Activated effector memory CD4-positive, alpha-beta T cell treated with Interleukin-2 at 50 U/mL for 16 hours (primary cell): ENCODE results near the gene RADIL.

Experiments
- DNase-seq: peaks from one replicate; pipeline ENCODE4 v3.0.0-alpha.2; 2020

Gene RADIL

DNA sequence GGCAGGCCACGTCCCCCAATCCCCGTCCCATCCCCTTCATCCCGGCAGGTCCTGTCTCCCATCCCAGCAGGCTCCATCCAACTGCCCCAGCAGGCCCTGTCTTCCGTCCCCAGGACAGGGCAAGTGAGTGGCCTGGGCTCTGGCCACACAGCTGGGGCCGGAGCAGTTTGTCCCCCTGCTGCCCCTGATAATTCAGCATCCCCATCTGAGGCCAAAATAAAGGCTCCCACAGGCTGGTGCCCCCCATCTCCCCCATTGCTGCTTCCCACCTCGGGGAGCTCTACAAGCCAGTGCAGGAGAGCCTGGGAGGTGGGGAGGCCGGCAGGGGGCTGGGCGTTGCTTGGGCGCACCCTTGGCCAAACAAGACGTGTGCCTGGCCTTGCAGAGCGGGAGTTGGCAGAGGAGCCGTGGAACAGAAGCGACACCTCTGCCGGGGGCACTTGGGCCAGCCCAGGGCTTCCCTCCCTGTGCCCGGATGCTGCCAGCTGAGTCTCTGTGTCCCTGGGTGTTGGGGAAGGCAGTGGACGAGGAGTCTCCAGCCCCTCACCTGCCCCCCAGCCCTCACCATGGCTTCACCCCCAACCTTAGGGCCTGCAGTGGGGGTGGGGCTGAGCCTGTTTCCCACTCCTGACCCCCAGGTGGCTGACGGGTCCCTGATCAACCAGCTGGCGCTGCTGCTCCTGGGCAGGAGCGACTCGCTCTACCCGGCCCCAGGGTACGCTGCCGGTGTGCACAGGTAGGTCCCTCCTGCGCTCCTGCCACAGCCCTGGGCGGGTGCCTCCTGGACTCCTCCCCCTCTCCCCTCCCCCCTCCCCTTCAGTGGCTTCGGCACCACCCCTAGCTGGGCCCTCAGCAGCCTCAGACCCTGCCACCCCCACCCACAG, 94.1 kb downstream of the RADIL start:
- no peak for DNase-seq

- DNase-seq: no peak
These were observed 94.8 kb downstream of the RADIL start for GRCh38 chr7:4788627-4789189.

GRCh38 chr7:4787947-4788626, 95.4 kb downstream of the RADIL start:
- no peak for DNase-seq

GRCh38 chr7:4787541-4787940, 96.0 kb downstream of the RADIL start:
- no peak for DNase-seq

DNA sequence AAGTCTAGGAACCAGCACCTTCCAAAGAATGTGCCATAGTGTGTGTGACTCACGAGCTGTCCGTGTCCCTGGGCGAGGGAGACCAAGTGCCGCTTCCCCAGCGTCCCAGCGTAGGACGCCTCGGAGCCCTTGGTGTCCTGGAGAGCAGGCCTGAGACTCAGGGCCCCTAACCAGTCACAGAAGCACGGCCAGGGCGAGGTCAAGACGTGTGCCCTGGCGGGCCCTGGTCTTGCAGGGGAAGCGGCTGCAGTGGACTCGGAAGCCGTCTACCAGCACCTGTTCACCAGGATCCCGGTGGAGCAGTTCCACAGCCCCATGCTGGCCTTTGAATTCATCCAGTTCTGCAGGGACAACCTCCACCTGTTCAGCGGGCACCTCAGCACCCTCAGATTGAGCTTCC, 97.5 kb downstream of the RADIL start:
- DNase-seq: no peak

GRCh38 chr7:4785371-4785770, 98.1 kb downstream of the RADIL start:
- no peak for DNase-seq

GRCh38 chr7:4784799-4785198, 98.7 kb downstream of the RADIL start:
- DNase-seq: no peak

GRCh38 chr7:4783762-4784351, 99.7 kb downstream of the RADIL start:
- DNase-seq: no peak

DNA sequence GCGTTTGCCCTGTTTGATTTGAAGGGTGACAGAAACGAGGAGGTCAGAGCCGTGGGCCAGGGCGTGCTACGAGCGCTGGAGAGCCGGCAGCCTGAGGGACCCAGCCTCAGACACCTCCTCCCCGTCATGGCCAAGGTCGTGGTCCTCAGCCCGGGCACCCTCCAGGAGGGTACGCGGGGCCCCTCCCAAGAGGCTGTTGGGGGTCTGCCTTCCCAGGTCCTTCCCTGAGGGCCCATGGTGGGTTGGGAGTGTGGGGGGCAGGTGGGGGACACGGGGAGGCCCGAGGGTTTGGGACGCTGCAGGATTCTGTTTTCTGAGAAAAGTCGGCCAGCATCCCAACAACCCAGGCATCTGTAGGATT, 100.2 kb downstream of the RADIL start:
- no peak for DNase-seq

DNA sequence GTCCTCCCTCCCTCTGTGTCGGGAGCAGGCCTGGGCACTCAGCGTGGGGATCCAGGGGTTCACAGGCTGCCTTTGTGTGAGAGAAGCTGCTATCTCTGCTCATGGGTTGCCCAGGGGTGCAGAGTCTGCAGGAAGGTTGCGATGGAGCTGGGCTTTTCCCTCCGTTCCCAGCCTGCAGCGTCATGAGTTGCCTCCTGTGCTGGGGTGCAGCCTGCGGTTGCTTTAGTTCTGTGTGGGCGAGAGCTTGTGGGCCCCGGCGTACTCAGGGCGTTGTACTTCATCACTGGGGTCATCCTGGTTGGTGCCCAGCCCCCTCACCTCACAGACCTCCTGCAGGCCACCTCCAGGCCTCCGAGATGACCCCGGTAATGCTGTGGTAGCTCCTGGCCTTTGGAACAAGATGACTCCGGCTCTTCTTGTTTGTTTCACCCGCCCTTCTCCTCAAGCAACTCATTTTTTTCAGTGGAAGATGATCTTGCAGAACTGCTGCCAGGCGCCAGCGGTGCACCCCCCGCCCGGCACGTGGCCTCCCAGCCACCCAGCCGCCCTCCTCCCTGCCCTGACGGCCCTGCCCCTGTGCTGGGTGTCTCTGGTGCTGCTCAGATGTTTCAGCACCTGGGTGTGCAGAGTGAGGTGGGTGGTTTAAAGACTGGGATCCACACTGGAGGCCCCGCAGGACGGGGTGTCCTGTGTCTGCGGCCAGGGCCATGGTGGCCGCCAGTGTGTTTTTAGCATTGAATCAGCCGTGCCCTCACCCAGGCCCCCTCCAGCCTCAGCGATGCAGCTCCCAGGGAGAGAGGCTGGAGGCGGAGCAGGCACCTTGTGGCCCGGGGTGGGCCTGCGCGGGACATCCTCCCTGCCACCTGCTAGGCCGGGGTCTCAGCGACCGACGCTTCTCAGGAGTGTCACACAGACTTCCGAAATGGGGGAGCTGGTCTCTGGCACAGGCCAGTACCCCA, 100.9 kb downstream of the RADIL start:
- DNase-seq: no peak

DNA sequence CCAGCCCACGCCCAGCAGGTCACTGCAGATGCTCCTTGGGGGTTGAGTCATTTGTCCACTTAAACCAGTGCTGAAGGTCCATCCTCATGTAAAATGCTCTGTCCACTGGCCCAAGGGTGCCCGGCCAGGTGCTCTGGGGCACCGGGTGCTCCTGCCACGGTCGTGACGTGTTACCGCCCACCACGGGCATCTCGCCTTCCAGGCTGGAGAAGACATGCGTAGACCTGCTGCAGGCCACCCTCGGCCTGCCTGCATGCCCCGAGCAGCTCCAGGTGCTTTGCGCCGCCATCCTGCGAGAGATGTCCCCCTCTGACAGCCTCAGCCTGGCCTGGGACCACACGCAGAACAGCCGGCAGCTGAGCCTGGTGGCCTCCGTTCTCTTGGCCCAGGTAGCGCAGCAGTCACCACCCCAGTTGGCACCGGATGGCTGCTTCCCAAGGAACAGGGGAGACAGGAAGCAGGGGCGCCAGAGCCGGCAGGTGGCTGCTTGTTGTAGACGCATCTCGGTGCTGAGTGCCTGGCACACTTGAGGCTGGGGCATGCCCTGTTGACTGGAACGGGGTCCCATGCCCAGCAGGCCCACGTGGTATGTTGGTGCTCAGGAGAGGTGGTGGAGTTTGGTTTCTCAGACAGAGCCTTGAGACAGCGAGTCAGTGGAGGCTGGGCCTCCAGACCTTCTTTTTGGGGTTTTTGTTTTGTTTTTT, 102.0 kb downstream of the RADIL start:
- DNase-seq: no peak

DNA sequence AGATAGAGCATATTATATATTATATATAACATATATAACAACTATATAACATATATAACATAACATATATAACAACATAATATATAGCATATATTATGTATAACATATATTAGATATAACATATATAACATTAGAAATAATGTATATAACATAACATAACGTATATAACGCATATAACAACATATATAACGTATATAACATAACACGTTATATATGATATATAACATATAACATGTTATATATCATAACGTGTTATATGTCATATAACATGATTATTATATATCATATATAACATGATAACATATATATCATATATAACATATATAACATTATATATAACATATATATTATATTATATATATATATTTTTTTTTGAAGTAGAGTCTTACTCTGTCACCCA, 104.4 kb downstream of the RADIL start:
- DNase-seq: no peak

DNA sequence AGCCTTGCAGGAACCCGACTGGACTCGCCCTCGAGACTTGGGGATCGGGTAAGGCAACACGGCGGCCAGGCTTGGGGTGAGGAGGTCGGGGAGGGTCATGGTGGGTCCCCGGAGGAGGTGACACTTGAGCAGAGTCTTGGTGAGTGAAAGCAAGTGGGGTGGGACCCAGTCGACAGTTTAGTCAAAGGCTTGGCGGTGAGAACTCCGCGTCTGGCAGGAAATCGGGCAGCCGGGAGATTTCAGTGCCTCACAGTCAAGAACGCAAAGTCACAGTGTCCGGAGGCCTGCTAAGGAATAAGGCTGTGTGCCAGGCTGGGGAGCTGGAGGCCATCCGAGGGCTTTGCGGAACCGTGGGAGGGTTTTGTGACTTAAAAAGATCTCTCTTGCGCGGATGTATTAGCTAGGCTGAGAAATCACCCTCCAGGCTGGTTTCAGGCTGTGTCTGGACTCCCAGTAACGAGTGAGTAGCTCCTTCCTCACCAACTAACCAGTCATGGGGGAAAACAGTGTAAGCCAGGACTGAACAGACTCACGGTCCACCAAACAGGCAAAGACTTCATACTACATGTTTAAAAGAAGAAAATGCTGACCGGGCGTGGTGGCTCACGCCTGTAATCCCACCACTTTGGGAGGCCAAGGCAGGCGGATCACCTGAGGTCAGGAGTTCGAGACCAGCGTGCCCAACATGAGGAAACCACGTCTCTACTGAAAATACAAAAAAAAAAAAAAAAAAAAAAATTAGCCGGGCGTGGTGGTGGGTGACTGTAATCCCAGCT, 107.5 kb downstream of the RADIL start:
- DNase-seq: peak; percentile 53

- peak; percentile 93 for DNase-seq
These were observed 108.2 kb downstream of the RADIL start, which contains the start of gene AP5Z1 for GRCh38 chr7:4775250-4775847. Gene AP5Z1, plus strand, starts transcription at chr7:4775623. Its CDS starts 93 bp downstream, at chr7:4775716.

DNA sequence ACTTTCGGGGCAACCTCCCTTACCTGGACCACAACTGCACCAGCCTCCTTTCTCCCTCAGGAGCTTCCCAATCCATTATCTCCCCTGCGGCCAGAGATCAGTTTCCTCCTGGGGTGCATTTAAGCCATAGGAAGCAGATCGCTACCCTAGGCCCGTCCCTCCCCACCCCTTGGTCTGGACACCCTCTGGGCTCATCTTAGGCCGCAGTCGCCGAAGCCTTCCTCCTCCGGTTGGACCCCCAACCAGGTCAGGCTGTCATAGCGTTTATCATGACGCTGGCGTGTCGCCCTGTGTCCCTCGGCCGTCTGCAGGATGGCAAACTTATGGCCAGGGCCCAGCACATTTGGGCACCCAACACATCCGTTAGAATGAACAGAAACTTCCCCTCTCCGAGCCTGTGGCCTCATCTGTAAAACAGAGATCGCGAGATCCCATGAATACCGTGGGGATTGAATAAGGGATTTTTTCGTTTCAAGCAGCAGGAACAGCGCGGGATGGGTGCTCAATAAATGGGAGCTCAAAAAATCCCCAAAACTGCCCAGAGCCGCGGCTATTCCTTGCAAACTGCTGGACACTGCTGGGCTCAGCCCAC, 108.8 kb downstream of the RADIL start:
- no peak for DNase-seq

DNA sequence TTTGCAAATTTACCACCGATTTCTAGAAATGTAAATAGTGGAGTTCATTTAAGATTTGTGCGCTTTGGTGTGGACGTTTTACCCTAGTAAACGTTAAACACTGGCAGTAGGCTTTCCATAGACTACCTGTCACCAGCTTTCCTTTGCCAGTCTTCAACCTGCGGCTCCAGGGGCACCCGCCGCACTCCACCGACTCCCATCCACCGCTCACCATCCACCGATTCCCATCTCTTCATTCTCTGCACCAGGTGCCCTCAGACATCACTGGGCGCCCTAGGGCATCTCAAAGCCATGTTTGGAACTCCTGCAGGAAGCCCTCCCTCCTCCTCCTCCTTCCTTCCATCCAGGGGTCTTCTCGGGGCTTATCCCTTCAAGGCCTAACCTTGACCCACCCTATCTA, 109.5 kb downstream of the RADIL start:
- DNase-seq: no peak

DNA sequence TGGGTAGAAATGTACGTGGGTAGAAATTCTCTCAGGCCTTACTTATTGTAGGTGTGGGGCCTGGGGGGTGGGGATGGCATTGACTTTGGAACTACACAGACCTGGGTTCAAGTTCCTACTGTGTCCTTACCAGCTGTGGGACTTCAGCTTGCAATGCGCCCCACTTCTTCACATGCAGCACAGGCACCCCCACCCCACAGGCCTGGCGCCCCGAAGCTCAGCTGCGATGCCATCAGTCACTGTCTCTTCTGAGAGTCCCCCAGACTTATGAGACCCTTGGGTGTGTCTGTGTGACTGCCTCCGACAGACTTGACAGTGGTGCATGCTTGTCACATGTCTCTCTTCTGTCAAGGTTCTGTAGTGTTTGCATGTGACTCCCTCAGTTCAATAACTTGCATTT, 111.2 kb downstream of the RADIL start:
- no peak for DNase-seq

DNA sequence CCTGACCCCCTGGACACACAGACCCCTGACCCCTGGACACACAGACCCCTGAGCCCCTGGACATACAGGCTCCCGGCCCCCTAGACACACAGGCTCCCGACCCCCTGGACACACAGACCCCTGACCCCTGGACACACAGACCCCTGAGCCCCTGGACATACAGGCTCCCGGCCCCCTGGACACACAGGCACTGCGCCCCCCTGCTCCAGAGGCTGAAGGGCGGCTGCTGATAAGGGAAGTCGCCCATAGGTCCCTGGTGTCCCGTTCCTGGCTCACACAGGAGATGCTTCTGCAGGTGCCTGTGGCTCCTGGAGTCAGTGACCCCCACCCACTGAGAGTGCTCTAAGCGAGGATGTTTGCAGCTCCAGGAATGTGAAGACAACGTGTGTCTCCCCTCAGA, 111.8 kb downstream of the RADIL start:
- no peak for DNase-seq

GRCh38 chr7:4770886-4771285, 112.6 kb downstream of the RADIL start:
- DNase-seq: no peak

DNA sequence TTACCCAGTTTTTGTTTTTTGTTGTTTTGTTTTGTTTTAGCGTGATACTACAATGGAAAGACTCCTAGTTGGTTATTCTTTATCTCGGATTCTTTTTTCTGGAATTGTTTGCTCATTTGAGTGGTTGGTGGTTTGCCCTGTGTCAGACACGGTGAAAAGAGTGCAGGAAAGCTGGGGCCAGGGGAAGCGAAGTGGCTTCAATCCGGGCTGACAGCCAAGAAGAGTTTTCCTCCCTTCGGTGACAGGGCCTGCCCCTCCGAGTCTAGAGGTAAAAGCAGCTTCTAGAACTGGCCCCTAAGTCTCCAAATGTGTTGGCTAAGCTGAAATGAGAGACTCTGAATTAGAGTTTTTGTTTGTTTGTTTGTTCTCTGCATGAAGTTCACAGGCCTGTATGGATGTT, 113.8 kb downstream of the RADIL start:
- DNase-seq: no peak
